K562 (cell line): ENCODE measurements around the gene NCOA1. TPM values are rescaled to one million over a fixed set of nuclear protein-coding genes. Genes with fewer than 3 reads are reported as not detected.

Experiments used
- ATF6 ChIP-seq: sonication (generic); formaldehyde crosslinking; IDR thresholded peaks from 2 replicates; pipeline ENCODE4 v1.4.0; 2020; ENCODE audit warnings: mild to moderate bottlenecking, missing genetic modification reagents
- DIDO1 ChIP-seq: fragments of 450-650 bp; IDR thresholded peaks from 2 replicates; pipeline ENCODE4 v1.6.1; 2016; ENCODE audit warnings: low read depth, missing biosample characterization, missing genetic modification characterization
- GATA2 ChIP-seq: sonication (generic); formaldehyde crosslinking; IDR thresholded peaks from 2 replicates; pipeline ENCODE4 v1.4.0; 2020; ENCODE audit warnings: mild to moderate bottlenecking, missing genetic modification reagents
- HMG20A ChIP-seq: fragments of 450-650 bp; formaldehyde crosslinking; conservative IDR thresholded peaks from 2 replicates; pipeline ENCODE4 v1.4.0; 2020; ENCODE audit warnings: mild to moderate bottlenecking, mixed read lengths
- KDM5B ChIP-seq: fragments of 200-600 bp; sonication (generic); IDR thresholded peaks from 2 replicates; pipeline ENCODE4 v1.6.1; 2012; ENCODE audit warnings: low read depth, mild to moderate bottlenecking, moderate library complexity, low read length, control low read depth, inconsistent platforms; ENCODE audit not compliant: insufficient replicate concordance
- MECOM ChIP-seq: fragments of 250-450 bp; sonication (Bioruptor Pico); IDR thresholded peaks from 2 replicates; pipeline ENCODE4 v1.8.0; 2022; ENCODE audit warnings: inconsistent platforms
- SIRT6 ChIP-seq: IDR thresholded peaks from one replicate; pipeline ENCODE4 v1.6.1; 2012; ENCODE audit warnings: low read depth, mild to moderate bottlenecking, control low read depth, inconsistent platforms, low read length, moderate library complexity
- SNIP1 ChIP-seq: fragments of 450-650 bp; IDR thresholded peaks from 2 replicates; pipeline ENCODE4 v1.7.1; 2017; ENCODE audit warnings: low read depth, mild to moderate bottlenecking
- SOX6 ChIP-seq: fragments of 450-650 bp; IDR thresholded peaks from 2 replicates; pipeline ENCODE4 v1.6.1; 2014; ENCODE audit warnings: mild to moderate bottlenecking
- TARDBP ChIP-seq: fragments of 450-650 bp; IDR thresholded peaks from 2 replicates; pipeline ENCODE4 v1.6.1; 2016
- ZBED1 ChIP-seq: IDR thresholded peaks from 2 replicates; pipeline ENCODE4 v1.6.1; 2014
- ZBTB7A ChIP-seq: IDR thresholded peaks from 2 replicates; pipeline ENCODE4 v1.6.1; 2011; ENCODE audit warnings: low read depth, mild to moderate bottlenecking, low read length, moderate library complexity, borderline replicate concordance; ENCODE audit not compliant: control insufficient read depth
- ZNF143 ChIP-seq: sonication (generic); formaldehyde crosslinking; IDR thresholded peaks from 2 replicates; pipeline ENCODE4 v1.9.0; 2022; ENCODE audit warnings: mild to moderate bottlenecking, missing genetic modification reagents
- ZNF512 ChIP-seq: IDR thresholded peaks from 2 replicates; pipeline ENCODE4 v1.6.1; 2016; ENCODE audit warnings: missing genetic modification characterization, missing compliant biosample characterization
- ZNF518B ChIP-seq: fragments of 250-450 bp; sonication (Bioruptor Pico); IDR thresholded peaks from 2 replicates; pipeline ENCODE4 v1.5.0; 2021; ENCODE audit warnings: mild to moderate bottlenecking, moderate library complexity
- ZNF695 ChIP-seq: fragments of 450-650 bp; formaldehyde crosslinking; IDR thresholded peaks from 2 replicates; pipeline ENCODE4 v1.4.0; 2020; ENCODE audit warnings: mild to moderate bottlenecking, moderate library complexity
- ZNF830 ChIP-seq: fragments of 250-450 bp; sonication (Bioruptor Pico); IDR thresholded peaks from 2 replicates; pipeline ENCODE4 v1.5.0; 2021; ENCODE audit warnings: mild to moderate bottlenecking
- polyA plus RNA-seq, 8 experiments: library from polyadenylated mRNA; depleted of rRNA in 4 of 8; stranded (reverse) in 5 of 8; unstranded in 3 of 8; fragments of >200 nt; fragmentation: Nextera tagmentation in 2 of 8; fragmentation: Illumina TruSeq in 1 of 8; extraction: Ambion mirVana in 2 of 8; extraction: Trizol in 1 of 8; gene quantifications; 2 replicates each; pipeline versions ENCODE4 v1.2.1 to v1.2.3, GENCODE V29; 2011 to 2014; ENCODE audit warnings: inconsistent platforms in 1 of 8, missing spikeins in 1 of 8
- total RNA-seq, 7 experiments: library from RNA; depleted of rRNA in 6 of 7; stranded (reverse); fragments of >200 nt in 6 of 7; fragmentation: Illumina TruSeq in 2 of 7; extraction: Trizol in 2 of 7; gene quantifications; 2 replicates each; pipeline versions ENCODE4 v1.2.1 to v1.2.3, GENCODE V29; 2011 to 2021; ENCODE audit warnings: low replicate concordance in 1 of 7

Gene NCOA1
- total and polyA plus RNA-seq, 9 of the 15 experiments (the other 6 are each of a cell fraction or from before 2014, with no cell fraction given) = 4.9 to 25.7 (median 17.0) TPM

DNA sequence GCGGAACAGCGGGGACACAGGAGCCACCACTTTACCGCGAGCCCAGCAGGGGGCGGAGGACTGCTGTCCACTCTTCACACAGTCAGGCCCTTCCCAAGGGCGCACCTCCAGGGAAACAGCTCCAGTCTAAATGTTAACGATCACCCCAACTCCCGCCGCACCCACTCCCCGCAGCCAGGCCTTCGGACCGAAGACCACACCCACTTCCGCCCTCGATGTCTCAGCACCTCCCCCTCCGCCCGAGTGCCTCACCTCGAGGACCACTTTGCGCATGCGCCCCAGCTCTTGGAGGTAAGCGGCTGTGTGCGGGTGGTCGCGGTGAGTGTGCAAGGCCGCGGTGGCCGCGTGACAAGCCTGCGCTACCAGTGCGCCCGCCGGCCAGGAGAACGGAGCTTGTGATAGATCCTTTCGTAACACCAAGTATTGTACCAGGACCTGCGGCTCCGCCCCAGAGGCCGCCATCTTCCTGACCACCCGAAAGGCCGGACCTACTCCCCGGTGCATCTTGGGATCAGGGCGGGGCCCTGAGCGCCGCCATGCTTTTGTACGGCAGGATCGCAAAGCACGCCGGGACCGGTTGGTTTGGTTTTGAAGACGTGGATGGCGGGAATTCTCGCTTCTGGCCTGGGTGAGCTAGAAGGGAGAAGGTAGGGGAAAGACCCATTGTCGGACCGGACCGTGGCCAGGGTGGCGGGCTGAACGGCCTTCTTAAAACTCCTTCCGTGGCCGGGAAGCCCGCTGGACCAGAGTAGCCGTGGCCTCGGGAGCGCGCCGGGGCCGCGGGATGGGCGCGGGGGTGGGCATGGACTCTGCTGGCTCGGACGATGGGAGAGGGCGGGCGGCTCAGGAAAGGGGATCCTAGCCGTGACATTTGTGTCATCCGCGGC, 302.1 kb downstream of the NCOA1 start, which contains the start of the genes CENPO and PTRHD1 (continued):
- TF ChIP-seq ZNF830 (CRISPR knock-in tag) (no peak), ZNF695 (no peak), ZNF143 (CRISPR knock-in tag) (peak; percentile 91), KDM5B (peak; percentile 76), GATA2 (CRISPR knock-in tag) (peak; percentile 67), DIDO1 (tag) (peak; percentile 65; the same call in 1 of the 2 replicates), ZBED1 (no peak), ATF6 (CRISPR knock-in tag) (peak; percentile 71), ZNF518B (CRISPR knock-in tag) (no peak), SOX6 (no peak), ZNF512 (tag) (no peak), SNIP1 (no peak), ZBTB7A (peak; percentile 47; the same call in 1 of the 2 replicates), MECOM (CRISPR knock-in tag) (no peak), TARDBP (no peak), HMG20A (CRISPR knock-in tag) (no peak), SIRT6 (no peak)
